ENCODE measurements around the gene SLC38A1.
"Not testable (repeated sequence)": the region's sequence is repeated elsewhere in the genome, so short reads cannot be mapped to it uniquely, and the experiment has no call there.

The SLC38A1 gene

GRCh38 chr12:46162549-46163076, 106.2 kb downstream of the SLC38A1 start:
- FAIRE-seq, result not testable (repeated sequence)

- no peak for FAIRE-seq
Measured at GRCh38 chr12:46160981-46161690, 107.7 kb downstream of the SLC38A1 start.

- FAIRE-seq, result peak; percentile 46
Measured at GRCh38 chr12:46160101-46160980, 108.5 kb downstream of the SLC38A1 start.

- FAIRE-seq, result no peak
Measured at GRCh38 chr12:46159309-46159901, 109.4 kb downstream of the SLC38A1 start.

- FAIRE-seq, result no peak
Measured at GRCh38 chr12:46158501-46158900, 110.3 kb downstream of the SLC38A1 start.

GRCh38 chr12:46154221-46154985, 114.4 kb downstream of the SLC38A1 start:
- FAIRE-seq, result peak; percentile 99

- FAIRE-seq, result no peak
Measured at GRCh38 chr12:46153268-46153872, 115.5 kb downstream of the SLC38A1 start.

GRCh38 chr12:46152456-46152855, 116.4 kb downstream of the SLC38A1 start:
- FAIRE-seq, result no peak

- FAIRE-seq, result no peak
Measured at GRCh38 chr12:46150735-46151134, 118.1 kb downstream of the SLC38A1 start.

- FAIRE-seq, result peak; percentile 97
Measured at GRCh38 chr12:46149905-46150304, 118.9 kb downstream of the SLC38A1 start.

- no peak for FAIRE-seq
Measured at GRCh38 chr12:46149079-46149464, 119.8 kb downstream of the SLC38A1 start.

- no peak for FAIRE-seq
Measured at GRCh38 chr12:46148327-46149078, 120.3 kb downstream of the SLC38A1 start.

- FAIRE-seq, result no peak
Measured at GRCh38 chr12:46147144-46147543, 121.7 kb downstream of the SLC38A1 start.

- no peak for FAIRE-seq
Measured at GRCh38 chr12:46145881-46146280, 123.0 kb downstream of the SLC38A1 start.

GRCh38 chr12:46144433-46144832, 124.4 kb downstream of the SLC38A1 start:
- no peak for FAIRE-seq

- no peak for FAIRE-seq
Measured at GRCh38 chr12:46136249-46136648, 132.6 kb downstream of the SLC38A1 start.

GRCh38 chr12:46135750-46136149, 133.1 kb downstream of the SLC38A1 start:
- FAIRE-seq, result no peak

GRCh38 chr12:46134852-46135251, 134.0 kb downstream of the SLC38A1 start:
- no peak for FAIRE-seq

GRCh38 chr12:46134205-46134811, 134.5 kb downstream of the SLC38A1 start:
- no peak for FAIRE-seq

- peak; percentile 99 for FAIRE-seq
Measured at GRCh38 chr12:46133751-46134150, 135.1 kb downstream of the SLC38A1 start.

All from TTC549 (cell line).